ENCODE data around the gene EDDM3A. TPM values are rescaled to one million over a fixed set of nuclear protein-coding genes. Genes with fewer than 3 reads are reported as not detected.

The EDDM3A gene
- total and polyA plus RNA-seq, 2 experiments from 2014 or later, result not detected

- 0 out of 3 replicates have a peak, but pooled peaks cover 2% of the 10 kb centered on the region for H3K9me3 Mint-ChIP-seq
Measured at GRCh38 chr14:20760950-20761349, 15.3 kb downstream of the EDDM3A start.

More at GRCh38 chr14:20760950-20761349, 15.3 kb downstream of the EDDM3A start:
- Histone ChIP-seq H3K9me2 (ENCODE audit: insufficient read depth) (peaks cover 13% of the 10 kb centered on the region), H4K20me1 (replicated peaks; ENCODE audit: insufficient read depth) (no peaks in the 10 kb centered on the region), H3K4me2 (no peak overlapping the region), H3K27me3 (ENCODE audit: insufficient read depth) (no peaks in the 10 kb centered on the region), H3K36me3 (ENCODE audit: insufficient read depth) (no peaks in the 10 kb centered on the region), H3K4me1 (ENCODE audit: insufficient read depth) (0 out of 2 replicates have a peak, but pooled peaks cover 5% of the 10 kb centered on the region), H3K27ac (ENCODE audit: low read depth) (no peak overlapping the region), H3K4me3 (no peak overlapping the region), H3F3A (replicated peaks; ENCODE audit: low read depth) (no peaks in the 10 kb centered on the region), H3K79me2 (replicated peaks; ENCODE audit: insufficient read depth) (no peaks in the 10 kb centered on the region), H2AFZ (peak overlapping the region; percentile 18; the same call in 1 of the 2 replicates)
- ATAC-seq (no peak; the same call in 2 of the 3 replicates), DNase-seq (ENCODE audit: low spot score) (no peak)
- Mint-ChIP-seq H3K36me3 (ENCODE audit: low read depth) (no peaks in the 10 kb centered on the region), H3K4me3 (no peak overlapping the region), H3K4me1 (peaks cover 23% of the 10 kb centered on the region), H3K27ac (no peak overlapping the region), H3K27me3 (ENCODE audit: insufficient read depth, low read depth, poor library complexity) (peaks cover 7% of the 10 kb centered on the region)
- TF ChIP-seq STAT1 (IDR thresholded peaks at IDR 0.05; ENCODE audit: unreplicated experiment), result no peak
- TF ChIP-seq ZNF462 (CRISPR knock-in tag; IDR thresholded peaks at IDR 0.05), result 0 out of 2 replicates have a peak, but pooled peaks have one; percentile 1
- no peak for TF ChIP-seq EZH2phosphoT487 (IDR thresholded peaks at IDR 0.05; ENCODE audit: unreplicated experiment)
